NOMO-1 (cell line): ENCODE results near the gene AMOTL1.

Experiments used
- DNase-seq, 2 experiments: peaks; one replicate each; lab custom pipeline; 2025; ENCODE audit not compliant: unreplicated experiment in 2 of 2; lab: John Stamatoyannopoulos, UW

The AMOTL1 gene

GRCh38 chr11:94742665-94743064, 25.5 kb upstream of the AMOTL1 start:
- no peak for DNase-seq

GRCh38 chr11:94746721-94747120, 21.4 kb upstream of the AMOTL1 start:
- DNase-seq = no peak

GRCh38 chr11:94747146-94747545, 21.0 kb upstream of the AMOTL1 start:
- DNase-seq = no peak

- no peak for DNase-seq
Observed at GRCh38 chr11:94747601-94748041, 20.5 kb upstream of the AMOTL1 start.

- no peak for DNase-seq
Observed at GRCh38 chr11:94749369-94749768, 18.8 kb upstream of the AMOTL1 start.

GRCh38 chr11:94750319-94751217, 17.6 kb upstream of the AMOTL1 start:
- no peak for DNase-seq

- DNase-seq = no peak
Observed at GRCh38 chr11:94751218-94751609, 16.9 kb upstream of the AMOTL1 start.

GRCh38 chr11:94751786-94752185, 16.4 kb upstream of the AMOTL1 start:
- no peak for DNase-seq

GRCh38 chr11:94753630-94754029, 14.5 kb upstream of the AMOTL1 start:
- no peak for DNase-seq

- DNase-seq = no peak
Observed at GRCh38 chr11:94754335-94754734, 13.8 kb upstream of the AMOTL1 start.

GRCh38 chr11:94754819-94755218, 13.3 kb upstream of the AMOTL1 start:
- no peak for DNase-seq

GRCh38 chr11:94755494-94755893, 12.7 kb upstream of the AMOTL1 start:
- no peak for DNase-seq

GRCh38 chr11:94757037-94757735, 11.0 kb upstream of the AMOTL1 start:
- DNase-seq = no peak

- DNase-seq = no peak
Observed at GRCh38 chr11:94758666-94759065, 9.5 kb upstream of the AMOTL1 start.

- no peak for DNase-seq
Observed at GRCh38 chr11:94759522-94759921, 8.6 kb upstream of the AMOTL1 start.

- no peak for DNase-seq
Observed at GRCh38 chr11:94760296-94760695, 7.9 kb upstream of the AMOTL1 start.

- no peak for DNase-seq
Observed at GRCh38 chr11:94762208-94762607, 5.9 kb upstream of the AMOTL1 start.

- DNase-seq = no peak
Observed at GRCh38 chr11:94762995-94763394, 5.2 kb upstream of the AMOTL1 start.

GRCh38 chr11:94766713-94767206, 1.4 kb upstream of the AMOTL1 start:
- no peak for DNase-seq

- no peak for DNase-seq
Observed at GRCh38 chr11:94767291-94767690, 865 bp upstream of the AMOTL1 start.

- no peak for DNase-seq
Observed at GRCh38 chr11:94768602-94769541, 716 bp downstream of the AMOTL1 start.
